Astrocyte (in vitro differentiated cells and primary cell): Measurements from ENCODE around the gene PDE6H. TPM values are rescaled to one million over a fixed set of nuclear protein-coding genes. Genes with fewer than 3 reads are reported as not detected.

Source experiments
- DNase-seq: peaks from one replicate; pipeline ENCODE4 v3.0.0-alpha.2; 2010; ENCODE audit warnings: low read depth
- FAIRE-seq: peaks from 2 replicates; lab custom pipeline; 2011; peaks lifted over from hg19 to GRCh38; lab: Jason Lieb, UNC
- H2AFZ ChIP-seq: 2 replicates; pipeline ENCODE4 v1.6.0; 2012; ENCODE audit warnings: low read depth, low read length, inconsistent platforms
- H3K27ac ChIP-seq: 2 replicates; pipeline ENCODE4 v1.5.1; 2011; ENCODE audit warnings: low read depth, low read length, inconsistent platforms
- H3K27me3 ChIP-seq: 2 replicates; pipeline ENCODE4 v1.6.0; 2011; ENCODE audit warnings: low read length, inconsistent platforms; ENCODE audit not compliant: insufficient read depth
- H3K36me3 ChIP-seq: 2 replicates; pipeline ENCODE4 v1.5.1; 2011; ENCODE audit warnings: low read length, inconsistent platforms; ENCODE audit not compliant: insufficient read depth
- H3K4me1 ChIP-seq: 2 replicates; pipeline ENCODE4 v1.5.1; 2011; ENCODE audit warnings: low read length, inconsistent platforms; ENCODE audit not compliant: insufficient read depth
- H3K4me2 ChIP-seq: 2 replicates; pipeline ENCODE4 v1.6.0; 2012; ENCODE audit warnings: low read length, inconsistent platforms
- H3K4me3 ChIP-seq: 2 replicates; pipeline ENCODE4 v1.5.1; 2011; ENCODE audit warnings: low read depth, mild to moderate bottlenecking, low read length, inconsistent platforms; ENCODE audit not compliant: insufficient read depth
- H3K79me2 ChIP-seq: 2 replicates; pipeline ENCODE4 v1.6.0; 2012; ENCODE audit warnings: mild to moderate bottlenecking, low read length, inconsistent platforms; ENCODE audit not compliant: insufficient read depth
- H3K9ac ChIP-seq: 2 replicates; pipeline ENCODE4 v1.6.0; 2012; ENCODE audit warnings: mild to moderate bottlenecking, low read length, inconsistent platforms
- H3K9me3 ChIP-seq: 2 replicates; pipeline ENCODE4 v1.5.1; 2012; ENCODE audit warnings: low read depth, mild to moderate bottlenecking, low read length, inconsistent platforms; ENCODE audit not compliant: insufficient read depth
- H4K20me1 ChIP-seq: 2 replicates; pipeline ENCODE4 v1.6.0; 2012; ENCODE audit warnings: low read length, inconsistent platforms; ENCODE audit not compliant: insufficient read depth
- H3K27ac Mint-ChIP-seq: one replicate; pipeline ENCODE4 v1.8.0; 2021; ENCODE audit warnings: mild to moderate bottlenecking, mixed read lengths; ENCODE audit not compliant: unreplicated experiment
- H3K27me3 Mint-ChIP-seq: one replicate; pipeline ENCODE4 v1.8.0; 2021; ENCODE audit warnings: low read depth, mixed read lengths; ENCODE audit not compliant: unreplicated experiment
- H3K36me3 Mint-ChIP-seq: one replicate; pipeline ENCODE4 v1.8.0; 2021; ENCODE audit warnings: low read depth, mixed read lengths; ENCODE audit not compliant: unreplicated experiment
- H3K4me1 Mint-ChIP-seq: one replicate; pipeline ENCODE4 v1.8.0; 2021; ENCODE audit warnings: low read depth, mixed read lengths; ENCODE audit not compliant: unreplicated experiment
- H3K4me3 Mint-ChIP-seq: one replicate; pipeline ENCODE4 v1.8.0; 2021; ENCODE audit warnings: mild to moderate bottlenecking, moderate library complexity, mixed read lengths; ENCODE audit not compliant: unreplicated experiment
- H3K9me3 Mint-ChIP-seq: one replicate; pipeline ENCODE4 v1.8.0; 2021; ENCODE audit warnings: mild to moderate bottlenecking, mixed read lengths; ENCODE audit not compliant: unreplicated experiment
- EZH2 ChIP-seq: IDR thresholded peaks from 2 replicates; pipeline ENCODE4 v1.6.1; 2012; ENCODE audit warnings: mild to moderate bottlenecking, low read length, inconsistent platforms; ENCODE audit not compliant: insufficient read depth
- total RNA-seq: library from RNA; stranded (reverse); gene quantifications from 2 replicates; pipeline ENCODE4 v1.2.1, GENCODE V29; 2021
- TF ChIP-seq, protein P1 (sequence below): IDR thresholded peaks from 2 replicates; pipeline ENCODE4 v1.5.1; 2011; ENCODE audit warnings: low read depth, mild to moderate bottlenecking, inconsistent platforms, low read length, moderate library complexity; ENCODE audit not compliant: insufficient read depth

Gene PDE6H
- total RNA-seq, 1 donor from 2014 or later: not detected

DNA sequence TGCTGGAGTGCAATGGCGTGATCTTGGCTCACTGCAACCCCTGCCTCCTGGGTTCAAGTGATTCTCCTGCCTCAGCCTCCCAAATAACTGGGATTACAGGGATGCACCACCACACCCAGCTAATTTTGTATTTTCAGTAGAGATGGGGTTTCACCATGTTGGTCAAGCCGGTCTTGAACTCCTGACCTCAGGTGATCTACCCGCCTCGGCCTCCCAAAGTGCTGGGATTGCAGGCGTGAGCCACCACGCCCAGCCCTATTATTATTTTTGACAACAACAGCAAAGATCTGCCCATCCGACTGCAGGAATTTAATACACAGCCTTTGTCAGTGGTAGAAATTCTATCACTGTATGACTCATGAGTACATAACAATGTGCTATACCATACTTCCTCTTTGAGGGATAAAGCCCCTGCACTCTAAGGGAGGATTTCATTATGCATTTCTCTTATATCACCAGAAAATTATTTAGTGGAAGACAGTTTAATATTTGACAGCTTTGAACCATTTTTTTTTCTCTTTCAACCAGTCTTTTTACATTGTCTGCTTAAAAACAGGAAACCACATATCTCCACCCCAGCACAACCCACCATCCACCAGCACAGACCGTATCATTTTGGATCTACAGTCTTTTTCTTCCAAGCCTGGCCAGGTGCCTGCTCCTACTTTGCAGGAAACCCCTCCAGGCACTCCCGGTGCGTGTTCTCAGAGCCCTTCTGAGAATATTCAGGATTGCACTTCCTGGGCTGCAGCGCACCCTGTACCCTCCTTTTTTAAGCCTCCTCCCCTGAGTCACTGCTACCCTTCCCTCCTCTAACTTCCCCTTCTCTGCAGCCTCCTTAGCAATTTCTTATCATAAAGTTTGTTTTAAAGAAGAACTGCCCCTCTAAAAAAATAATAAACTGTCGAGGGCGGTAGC, 12.0 kb upstream of the PDE6H start:
- TF ChIP-seq, protein P1, sequence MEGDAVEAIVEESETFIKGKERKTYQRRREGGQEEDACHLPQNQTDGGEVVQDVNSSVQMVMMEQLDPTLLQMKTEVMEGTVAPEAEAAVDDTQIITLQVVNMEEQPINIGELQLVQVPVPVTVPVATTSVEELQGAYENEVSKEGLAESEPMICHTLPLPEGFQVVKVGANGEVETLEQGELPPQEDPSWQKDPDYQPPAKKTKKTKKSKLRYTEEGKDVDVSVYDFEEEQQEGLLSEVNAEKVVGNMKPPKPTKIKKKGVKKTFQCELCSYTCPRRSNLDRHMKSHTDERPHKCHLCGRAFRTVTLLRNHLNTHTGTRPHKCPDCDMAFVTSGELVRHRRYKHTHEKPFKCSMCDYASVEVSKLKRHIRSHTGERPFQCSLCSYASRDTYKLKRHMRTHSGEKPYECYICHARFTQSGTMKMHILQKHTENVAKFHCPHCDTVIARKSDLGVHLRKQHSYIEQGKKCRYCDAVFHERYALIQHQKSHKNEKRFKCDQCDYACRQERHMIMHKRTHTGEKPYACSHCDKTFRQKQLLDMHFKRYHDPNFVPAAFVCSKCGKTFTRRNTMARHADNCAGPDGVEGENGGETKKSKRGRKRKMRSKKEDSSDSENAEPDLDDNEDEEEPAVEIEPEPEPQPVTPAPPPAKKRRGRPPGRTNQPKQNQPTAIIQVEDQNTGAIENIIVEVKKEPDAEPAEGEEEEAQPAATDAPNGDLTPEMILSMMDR: no peak
- no peak for TF ChIP-seq EZH2
- DNase-seq (peak; percentile 56), FAIRE-seq (peak; percentile 50)
- H3K36me3 Mint-ChIP-seq: no peaks in the 10 kb centered on the region
- Histone ChIP-seq H4K20me1 (no peaks in the 10 kb centered on the region), H3K9me3 (no peaks in the 10 kb centered on the region), H3K27me3 (no peaks in the 10 kb centered on the region), H2AFZ (peak overlapping the region; percentile 38), H3K9ac (peak overlapping the region; percentile 45), H3K79me2 (no peaks in the 10 kb centered on the region), H3K36me3 (no peaks in the 10 kb centered on the region), H3K4me1 (peaks cover 8% of the 10 kb centered on the region), H3K4me2 (peak overlapping the region; percentile 77), H3K4me3 (peak overlapping the region; percentile 45), H3K27ac (peak overlapping the region; percentile 41)
- no peaks in the 10 kb centered on the region for H3K27me3 Mint-ChIP-seq
- H3K9me3 Mint-ChIP-seq: no peaks in the 10 kb centered on the region
- H3K4me1 Mint-ChIP-seq: peaks cover 11% of the 10 kb centered on the region
- H3K4me3 Mint-ChIP-seq: peak overlapping the region; percentile 30
- peak overlapping the region; percentile 23 for H3K27ac Mint-ChIP-seq

DNA sequence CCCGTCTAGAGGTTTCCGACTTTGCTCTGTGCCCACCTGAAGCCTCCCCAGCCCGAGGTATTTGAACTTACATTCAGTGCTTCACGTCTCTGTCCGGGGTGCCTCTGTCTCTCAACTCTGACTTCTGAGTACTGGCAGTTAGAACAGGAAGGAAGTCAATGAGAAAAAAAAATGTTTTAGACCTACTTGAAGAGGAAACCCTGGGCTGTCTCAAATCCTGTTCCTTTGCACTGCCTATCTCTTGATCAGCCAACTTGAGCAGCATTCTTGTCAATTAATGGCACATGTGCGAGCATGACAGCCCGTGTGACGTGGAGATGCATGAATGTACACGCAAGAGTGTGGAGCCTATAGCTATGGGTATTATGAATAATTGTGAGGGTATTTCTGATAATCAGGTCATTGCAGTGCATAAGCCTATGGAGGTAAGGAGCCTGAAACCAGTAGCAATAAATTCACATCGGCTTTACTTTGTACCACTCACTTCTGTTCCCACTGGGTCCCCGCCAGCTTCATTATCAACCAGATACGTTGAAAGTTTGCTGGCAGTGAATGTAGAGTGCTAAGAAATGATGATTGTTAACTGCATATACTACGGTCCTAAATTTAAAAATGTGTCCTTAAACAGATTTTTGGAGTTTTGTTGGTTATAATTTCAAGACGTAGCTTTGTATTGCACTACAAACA, 11.2 kb upstream of the PDE6H start, which contains the start of gene ARHGDIB:
Gene ARHGDIB, minus strand, starts transcription at position 136 of the 687 bp plus-strand sequence. CDS start 10,889 bp downstream, outside the sequence.
- Histone ChIP-seq H3K4me2 (peak within 1 kb of the TSS; percentile 77), H3K4me3 (peak within 1 kb of the TSS; percentile 45), H3K9me3 (no peaks in the 10 kb centered on the region), H2AFZ (peak within 1 kb of the TSS; percentile 38), H3K27me3 (no peaks in the 10 kb centered on the region), H3K4me1 (peaks cover 8% of the 10 kb centered on the region), H3K9ac (peak within 1 kb of the TSS; percentile 45), H4K20me1 (no peaks in the 10 kb centered on the region), H3K36me3 (no peaks in the 10 kb centered on the region), H3K79me2 (no peaks in the 10 kb centered on the region), H3K27ac (peak within 1 kb of the TSS; percentile 41)
- TF ChIP-seq, protein P1: no peak
- no peak for TF ChIP-seq EZH2
- Mint-ChIP-seq H3K27ac (peak within 1 kb of the TSS; percentile 23), H3K9me3 (no peaks in the 10 kb centered on the region), H3K27me3 (no peaks in the 10 kb centered on the region), H3K4me1 (peaks cover 11% of the 10 kb centered on the region), H3K4me3 (peak within 1 kb of the TSS; percentile 30), H3K36me3 (no peaks in the 10 kb centered on the region)
- DNase-seq: no peak
- no peak for FAIRE-seq
